Astrocyte (in vitro differentiated cells and primary cell): ENCODE data around the gene AKAP8.

Experiments used
- CTCF ChIP-seq: IDR thresholded peaks from 2 replicates; pipeline ENCODE4 v1.5.1; 2011; ENCODE audit warnings: low read depth, mild to moderate bottlenecking, inconsistent platforms, low read length, moderate library complexity; ENCODE audit not compliant: insufficient read depth
- EZH2 ChIP-seq: IDR thresholded peaks from 2 replicates; pipeline ENCODE4 v1.6.1; 2012; ENCODE audit warnings: mild to moderate bottlenecking, low read length, inconsistent platforms; ENCODE audit not compliant: insufficient read depth

GRCh38 chr19:15357906-15358305, 21.7 kb downstream of the AKAP8 start:
- TF ChIP-seq CTCF, result no peak
- no peak for TF ChIP-seq EZH2
